ENCODE data around the gene CLEC12A.
"Not testable (repeated sequence)": the region's sequence is repeated elsewhere in the genome, so short reads cannot be mapped to it uniquely, and the experiment has no call there.

The CLEC12A gene

DNA sequence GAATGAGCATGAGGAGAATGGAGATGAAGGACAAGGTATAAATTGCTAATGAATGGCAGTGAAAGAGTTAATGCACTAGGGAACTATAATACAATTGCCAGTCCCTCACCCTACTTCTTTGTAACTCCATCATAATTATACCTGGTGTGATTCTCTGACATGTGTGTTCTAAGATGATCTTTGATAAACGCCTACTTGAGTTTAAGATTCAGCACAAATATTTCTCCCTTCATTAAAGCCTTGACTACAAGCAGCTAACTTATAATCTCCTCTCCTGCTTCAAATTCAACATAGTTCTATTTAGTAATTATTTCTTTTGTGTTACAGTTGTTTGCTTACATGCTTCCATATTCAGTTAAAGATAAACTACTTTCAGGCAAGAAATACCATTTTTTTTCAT is 29.4 kb upstream of the CLEC12A start:
- Histone ChIP-seq H3K9ac (ENCODE audit: low read length in 2 of 2) (no peak overlapping the region), H3K27ac (ENCODE audit: low read length) (no peak overlapping the region), H3K4me1 (ENCODE audit: control insufficient read depth, insufficient read depth, low read length) (no peaks in the 10 kb centered on the region), H3K4me3 (ENCODE audit: low read length in 2 of 2) (no peak overlapping the region), H3K36me3 (ENCODE audit: control insufficient read depth in 2 of 2, insufficient read depth in 2 of 2, low read length in 2 of 2) (no peaks in the 10 kb centered on the region), H3K9me3 (ENCODE audit: control insufficient read depth in 2 of 2, low read length in 2 of 2) (no peaks in the 10 kb centered on the region), H3K27me3 (ENCODE audit: control insufficient read depth in 1 of 2, insufficient read depth in 2 of 2, low read length in 2 of 2) (peaks cover 2 to 3% of the 10 kb centered on the region in 2 donors)

DNA sequence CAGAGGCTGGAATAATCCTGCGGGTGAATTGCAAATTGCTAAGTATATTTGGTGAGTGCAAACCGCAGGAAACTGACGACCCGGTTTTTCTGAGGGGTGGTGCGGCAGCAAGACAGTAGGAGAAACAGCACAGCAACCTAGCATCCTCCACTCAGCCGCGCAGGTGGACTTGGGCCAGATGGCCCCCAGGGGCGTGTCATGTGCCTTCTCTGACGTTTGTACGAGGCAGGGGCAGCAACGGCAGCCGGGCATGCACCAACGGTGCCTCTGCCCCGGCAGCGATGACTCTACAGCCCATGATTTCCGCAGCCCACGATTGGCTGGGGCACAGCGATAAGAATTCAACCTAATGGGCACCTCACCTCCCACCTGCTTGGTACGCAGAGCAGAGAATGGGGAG is 28.0 kb upstream of the CLEC12A start:
- H3K9ac ChIP-seq (ENCODE audit: low read length in 2 of 2), result no peak overlapping the region
- no peaks in the 10 kb centered on the region for H3K9me3 ChIP-seq (ENCODE audit: control insufficient read depth in 2 of 2, low read length in 2 of 2)
- no peaks in the 10 kb centered on the region for H3K4me1 ChIP-seq (ENCODE audit: control insufficient read depth, insufficient read depth, low read length)
- no peak overlapping the region for H3K27ac ChIP-seq (ENCODE audit: low read length)
- peaks cover 2 to 3% of the 10 kb centered on the region in 2 donors for H3K27me3 ChIP-seq (ENCODE audit: control insufficient read depth in 1 of 2, insufficient read depth in 2 of 2, low read length in 2 of 2)
- H3K36me3 ChIP-seq (ENCODE audit: control insufficient read depth in 2 of 2, insufficient read depth in 2 of 2, low read length in 2 of 2), result no peaks in the 10 kb centered on the region
- H3K4me3 ChIP-seq (ENCODE audit: low read length in 2 of 2), result no peak overlapping the region

GRCh38 chr12:9944391-9944790 is 26.8 kb upstream of the CLEC12A start:
- Histone ChIP-seq H3K27ac (ENCODE audit: low read length) (no peak overlapping the region), H3K36me3 (ENCODE audit: control insufficient read depth in 2 of 2, insufficient read depth in 2 of 2, low read length in 2 of 2) (no peaks in the 10 kb centered on the region), H3K9ac (ENCODE audit: low read length in 2 of 2) (no peak overlapping the region), H3K4me3 (ENCODE audit: low read length in 2 of 2) (no peak overlapping the region), H3K4me1 (ENCODE audit: control insufficient read depth, insufficient read depth, low read length) (no peaks in the 10 kb centered on the region), H3K27me3 (ENCODE audit: control insufficient read depth in 1 of 2, insufficient read depth in 2 of 2, low read length in 2 of 2) (peaks cover 2 to 3% of the 10 kb centered on the region in 2 donors), H3K9me3 (ENCODE audit: control insufficient read depth in 2 of 2, low read length in 2 of 2) (no peaks in the 10 kb centered on the region)

- peaks cover 2 to 3% of the 10 kb centered on the region in 2 donors for H3K27me3 ChIP-seq (ENCODE audit: control insufficient read depth in 1 of 2, insufficient read depth in 2 of 2, low read length in 2 of 2)
- no peak overlapping the region for H3K27ac ChIP-seq (ENCODE audit: low read length)
- no peaks in the 10 kb centered on the region for H3K9me3 ChIP-seq (ENCODE audit: control insufficient read depth in 2 of 2, low read length in 2 of 2)
- H3K36me3 ChIP-seq (ENCODE audit: control insufficient read depth in 2 of 2, insufficient read depth in 2 of 2, low read length in 2 of 2), result no peaks in the 10 kb centered on the region
- no peaks in the 10 kb centered on the region for H3K4me1 ChIP-seq (ENCODE audit: control insufficient read depth, insufficient read depth, low read length)
- no peak overlapping the region for H3K9ac ChIP-seq (ENCODE audit: low read length in 2 of 2)
- no peak overlapping the region for H3K4me3 ChIP-seq (ENCODE audit: low read length in 2 of 2)
Observed at GRCh38 chr12:9947674-9948073, 23.5 kb upstream of the CLEC12A start.

- H3K4me1 ChIP-seq (ENCODE audit: control insufficient read depth, insufficient read depth, low read length), result no peaks in the 10 kb centered on the region
- no peak overlapping the region for H3K9ac ChIP-seq (ENCODE audit: low read length in 2 of 2)
- no peak overlapping the region for H3K27ac ChIP-seq (ENCODE audit: low read length)
- H3K27me3 ChIP-seq (ENCODE audit: control insufficient read depth in 1 of 2, insufficient read depth in 2 of 2, low read length in 2 of 2), result peaks cover 0 to 2% of the 10 kb centered on the region in 2 donors
- H3K9me3 ChIP-seq (ENCODE audit: control insufficient read depth in 2 of 2, low read length in 2 of 2), result no peaks in the 10 kb centered on the region
- H3K4me3 ChIP-seq (ENCODE audit: low read length in 2 of 2), result no peak overlapping the region
- H3K36me3 ChIP-seq (ENCODE audit: control insufficient read depth in 2 of 2, insufficient read depth in 2 of 2, low read length in 2 of 2), result no peaks in the 10 kb centered on the region
Observed at GRCh38 chr12:9948606-9949296, 22.5 kb upstream of the CLEC12A start.

DNA sequence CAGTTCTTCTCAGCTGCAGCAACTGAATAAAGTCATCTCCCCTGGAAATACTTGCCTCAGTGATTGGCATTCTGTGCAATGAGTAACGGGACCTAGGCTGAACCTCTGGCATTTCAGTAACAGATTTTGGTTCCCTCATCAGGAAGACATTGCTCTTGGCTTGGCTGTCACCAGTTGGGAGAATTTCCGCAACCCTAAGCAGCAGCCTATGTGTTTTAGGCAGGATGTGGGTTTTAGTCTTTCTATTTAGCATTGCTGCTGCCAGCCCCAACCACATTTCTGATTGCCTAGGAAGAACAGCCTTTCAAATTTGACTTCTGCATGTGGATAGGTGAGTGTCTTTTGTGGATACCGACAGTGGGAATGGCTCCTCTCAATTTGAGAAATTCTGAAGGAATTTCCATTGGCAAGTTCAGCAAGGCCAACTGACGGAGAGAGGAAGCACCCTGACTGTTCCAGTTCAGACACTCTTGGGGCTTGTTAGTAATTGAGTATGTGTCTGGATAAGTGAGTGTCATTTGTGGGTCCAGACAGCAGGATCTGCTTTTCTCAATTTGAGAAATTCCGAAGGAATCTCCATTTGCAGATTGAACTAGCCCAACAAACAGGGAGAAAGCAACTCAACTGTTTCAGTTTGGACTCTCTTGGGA is 20.1 kb upstream of the CLEC12A start:
- Histone ChIP-seq H3K4me1 (ENCODE audit: control insufficient read depth, insufficient read depth, low read length) (no peaks in the 10 kb centered on the region), H3K27me3 (ENCODE audit: control insufficient read depth in 1 of 2, insufficient read depth in 2 of 2, low read length in 2 of 2) (peaks cover 0 to 2% of the 10 kb centered on the region in 2 donors), H3K36me3 (ENCODE audit: control insufficient read depth in 2 of 2, insufficient read depth in 2 of 2, low read length in 2 of 2) (no peaks in the 10 kb centered on the region), H3K9me3 (ENCODE audit: control insufficient read depth in 2 of 2, low read length in 2 of 2) (no peaks in the 10 kb centered on the region), H3K4me3 (ENCODE audit: low read length in 2 of 2) (no peak overlapping the region), H3K9ac (ENCODE audit: low read length in 2 of 2) (no peak overlapping the region), H3K27ac (ENCODE audit: low read length) (no peak overlapping the region)

DNA sequence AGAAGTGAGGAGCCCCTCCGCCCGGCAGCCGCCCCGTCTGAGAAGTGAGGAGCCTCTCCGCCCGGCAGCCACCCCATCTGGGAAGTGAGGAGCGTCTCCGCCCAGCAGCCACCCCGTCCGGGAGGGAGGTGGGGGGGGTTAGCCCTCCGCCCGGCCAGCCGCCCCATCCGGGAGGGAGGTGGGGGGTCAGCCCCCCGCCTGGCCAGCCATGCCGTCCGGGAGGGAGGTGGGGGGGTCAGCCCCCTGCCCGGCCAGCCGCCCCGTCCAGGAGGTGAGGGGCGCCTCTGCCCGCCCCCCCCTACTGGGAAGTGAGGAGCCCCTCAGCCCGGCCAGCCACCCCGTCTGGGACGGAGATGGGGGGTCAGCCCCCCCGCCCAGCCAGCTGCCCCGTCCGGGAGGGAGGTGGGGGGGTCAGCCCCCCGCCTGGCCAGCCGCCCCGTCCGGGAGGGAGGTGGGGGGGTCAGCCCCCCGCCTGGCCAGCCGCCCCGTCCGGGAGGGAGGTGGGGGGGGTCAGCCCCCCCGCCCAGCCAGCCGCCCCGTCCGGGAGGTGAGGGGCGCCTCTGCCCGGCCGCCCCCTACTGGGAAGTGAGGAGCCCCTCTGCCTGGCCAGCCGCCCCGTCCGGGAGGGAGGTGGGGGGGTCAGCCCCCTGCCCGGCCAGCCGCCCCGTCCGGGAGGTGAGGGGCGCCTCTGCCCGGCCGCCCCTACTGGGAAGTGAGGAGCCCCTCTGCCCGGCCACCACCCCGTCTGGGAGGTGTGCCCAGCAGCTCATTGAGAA is 18.1 kb upstream of the CLEC12A start:
- not testable (repeated sequence) for H3K9me3 ChIP-seq (ENCODE audit: control insufficient read depth in 2 of 2, low read length in 2 of 2)

GRCh38 chr12:9957834-9958233 is 13.4 kb upstream of the CLEC12A start:
- Histone ChIP-seq H3K27me3 (ENCODE audit: control insufficient read depth in 1 of 2, insufficient read depth in 2 of 2, low read length in 2 of 2) (no peaks in the 10 kb centered on the region), H3K27ac (ENCODE audit: low read length) (no peak overlapping the region), H3K9me3 (ENCODE audit: control insufficient read depth in 2 of 2, low read length in 2 of 2) (no peaks in the 10 kb centered on the region), H3K4me1 (ENCODE audit: control insufficient read depth, insufficient read depth, low read length) (no peaks in the 10 kb centered on the region), H3K4me3 (ENCODE audit: low read length in 2 of 2) (no peak overlapping the region), H3K36me3 (ENCODE audit: control insufficient read depth in 2 of 2, insufficient read depth in 2 of 2, low read length in 2 of 2) (no peaks in the 10 kb centered on the region), H3K9ac (ENCODE audit: low read length in 2 of 2) (no peak overlapping the region)

More for the DNA sequence above, 18.1 kb upstream of the CLEC12A start:
- not testable (repeated sequence) for H3K36me3 ChIP-seq (ENCODE audit: control insufficient read depth in 2 of 2, insufficient read depth in 2 of 2, low read length in 2 of 2); H3K27me3 ChIP-seq (ENCODE audit: control insufficient read depth in 1 of 2, insufficient read depth in 2 of 2, low read length in 2 of 2); H3K27ac ChIP-seq (ENCODE audit: low read length); H3K9ac ChIP-seq (ENCODE audit: low read length in 2 of 2); H3K4me1 ChIP-seq (ENCODE audit: control insufficient read depth, insufficient read depth, low read length); H3K4me3 ChIP-seq (ENCODE audit: low read length in 2 of 2)

GRCh38 chr12:9960590-9960989 is 10.6 kb upstream of the CLEC12A start:
- no peak overlapping the region for H3K27ac ChIP-seq (ENCODE audit: low read length)
- H3K36me3 ChIP-seq (ENCODE audit: control insufficient read depth in 2 of 2, insufficient read depth in 2 of 2, low read length in 2 of 2), result no peaks in the 10 kb centered on the region
- no peak overlapping the region for H3K4me3 ChIP-seq (ENCODE audit: low read length in 2 of 2)
- H3K9ac ChIP-seq (ENCODE audit: low read length in 2 of 2), result no peak overlapping the region
- H3K27me3 ChIP-seq (ENCODE audit: control insufficient read depth in 1 of 2, insufficient read depth in 2 of 2, low read length in 2 of 2), result no peaks in the 10 kb centered on the region
- no peaks in the 10 kb centered on the region for H3K4me1 ChIP-seq (ENCODE audit: control insufficient read depth, insufficient read depth, low read length)
- H3K9me3 ChIP-seq (ENCODE audit: control insufficient read depth in 2 of 2, low read length in 2 of 2), result no peaks in the 10 kb centered on the region

GRCh38 chr12:9961106-9961505 is 10.1 kb upstream of the CLEC12A start:
- Histone ChIP-seq H3K27ac (ENCODE audit: low read length) (no peak overlapping the region), H3K9ac (ENCODE audit: low read length in 2 of 2) (no peak overlapping the region)

More at GRCh38 chr12:9961106-9961505, 10.1 kb upstream of the CLEC12A start:
- Histone ChIP-seq H3K4me3 (ENCODE audit: low read length in 2 of 2) (no peak overlapping the region), H3K36me3 (ENCODE audit: control insufficient read depth in 2 of 2, insufficient read depth in 2 of 2, low read length in 2 of 2) (no peaks in the 10 kb centered on the region), H3K27me3 (ENCODE audit: control insufficient read depth in 1 of 2, insufficient read depth in 2 of 2, low read length in 2 of 2) (no peaks in the 10 kb centered on the region), H3K9me3 (ENCODE audit: control insufficient read depth in 2 of 2, low read length in 2 of 2) (no peaks in the 10 kb centered on the region), H3K4me1 (ENCODE audit: control insufficient read depth, insufficient read depth, low read length) (no peaks in the 10 kb centered on the region)

Measured in stomach smooth muscle (tissue), 2 donors.